Measurements from ENCODE around the gene KRT71.

DNA sequence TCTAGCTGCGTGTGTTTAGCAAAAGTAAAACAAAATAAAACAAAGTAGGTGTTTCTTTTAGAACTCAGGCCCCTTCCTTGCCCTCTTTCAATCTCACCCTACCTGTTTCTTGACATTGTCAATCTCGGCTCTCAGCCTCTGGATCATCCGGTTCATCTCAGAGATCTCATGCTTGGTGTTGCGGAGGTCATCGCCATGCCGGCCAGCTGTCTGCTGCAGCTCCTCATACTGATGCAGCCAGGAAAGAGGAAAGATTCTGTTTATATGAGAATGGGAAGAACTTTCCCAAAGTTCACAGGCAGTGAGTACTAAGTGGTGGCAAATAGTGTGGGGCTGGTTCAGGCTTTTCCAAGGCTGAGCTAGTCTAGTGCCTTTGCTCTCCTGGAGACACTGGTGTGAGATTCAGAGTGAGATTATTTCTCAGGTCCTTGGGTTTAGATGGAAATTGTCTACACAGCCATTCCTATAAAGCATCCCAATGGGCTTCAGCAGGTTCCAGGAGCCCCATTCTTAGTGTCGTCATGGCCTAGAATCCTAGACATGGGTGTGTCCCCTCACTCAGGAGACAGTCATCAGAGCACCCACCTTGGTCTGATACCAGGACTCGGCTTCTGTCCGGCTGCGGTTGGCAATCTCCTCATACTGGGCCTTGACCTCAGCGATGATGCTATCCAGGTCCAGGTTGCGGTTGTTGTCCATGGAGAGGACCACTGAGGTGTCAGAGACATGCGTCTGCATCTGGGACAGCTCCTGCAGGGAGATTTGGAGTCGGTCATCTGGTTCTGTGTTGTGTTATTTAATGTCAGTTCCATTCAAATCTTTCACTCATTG, 35.7 kb downstream of the KRT71 start:
- TF ChIP-seq, protein P1, sequence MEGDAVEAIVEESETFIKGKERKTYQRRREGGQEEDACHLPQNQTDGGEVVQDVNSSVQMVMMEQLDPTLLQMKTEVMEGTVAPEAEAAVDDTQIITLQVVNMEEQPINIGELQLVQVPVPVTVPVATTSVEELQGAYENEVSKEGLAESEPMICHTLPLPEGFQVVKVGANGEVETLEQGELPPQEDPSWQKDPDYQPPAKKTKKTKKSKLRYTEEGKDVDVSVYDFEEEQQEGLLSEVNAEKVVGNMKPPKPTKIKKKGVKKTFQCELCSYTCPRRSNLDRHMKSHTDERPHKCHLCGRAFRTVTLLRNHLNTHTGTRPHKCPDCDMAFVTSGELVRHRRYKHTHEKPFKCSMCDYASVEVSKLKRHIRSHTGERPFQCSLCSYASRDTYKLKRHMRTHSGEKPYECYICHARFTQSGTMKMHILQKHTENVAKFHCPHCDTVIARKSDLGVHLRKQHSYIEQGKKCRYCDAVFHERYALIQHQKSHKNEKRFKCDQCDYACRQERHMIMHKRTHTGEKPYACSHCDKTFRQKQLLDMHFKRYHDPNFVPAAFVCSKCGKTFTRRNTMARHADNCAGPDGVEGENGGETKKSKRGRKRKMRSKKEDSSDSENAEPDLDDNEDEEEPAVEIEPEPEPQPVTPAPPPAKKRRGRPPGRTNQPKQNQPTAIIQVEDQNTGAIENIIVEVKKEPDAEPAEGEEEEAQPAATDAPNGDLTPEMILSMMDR (IDR thresholded peaks at IDR 0.05): no peak
- no peak for TF ChIP-seq POLR2A (IDR thresholded peaks at IDR 0.05)
